Measurements from ENCODE around the gene TTL. TPM values are rescaled to one million over a fixed set of nuclear protein-coding genes. Genes with fewer than 3 reads are reported as not detected.
A peak's percentile ranks its signal among the peaks of the same experiment; 100 is the strongest.

TTL gene
- total and polyA plus RNA-seq, 7 donors = 19.0 to 72.0 (median 49.3) TPM

- DNase-seq (no peak), ATAC-seq (no peak)
- H3K9me3 ChIP-seq = no peaks in the 10 kb centered on the region
- WGBS, 3 donors = 60 to 79% (median 68%) methylated on average over 2 of the region's 2 CpGs
- H3K4me1 ChIP-seq = peaks cover 15% of the 10 kb centered on the region
- H3K27ac ChIP-seq = no peak overlapping the region
- H3K27me3 ChIP-seq (ENCODE audit: insufficient read depth in 3 of 3, low read length in 2 of 3) = no peaks in the 10 kb centered on the region
- intact Hi-C loops (cut with DNase I) = no loop called here
- H3K4me3 ChIP-seq = no peak overlapping the region
- H3K36me3 ChIP-seq (ENCODE audit: insufficient read depth in 1 of 2, low read depth in 1 of 2) = peaks cover 0 to 9% of the 10 kb centered on the region in 2 donors
- TF ChIP-seq CTCF (IDR thresholded peaks at IDR 0.05) = no peak
These were observed 57.4 kb downstream of the TTL start for GRCh38 chr2:112539306-112539705.

GRCh38 chr2:112540906-112541305 is 59.0 kb downstream of the TTL start:
- Histone ChIP-seq H3K4me1 (peaks cover 15% of the 10 kb centered on the region), H3K4me3 (no peak overlapping the region), H3K9me3 (no peaks in the 10 kb centered on the region), H3K27ac (peak overlapping the region; percentile 83), H3K36me3 (ENCODE audit: insufficient read depth in 1 of 2, low read depth in 1 of 2) (peaks cover under 1 to 16% of the 10 kb centered on the region in 2 donors), H3K27me3 (ENCODE audit: insufficient read depth in 3 of 3, low read length in 2 of 3) (no peaks in the 10 kb centered on the region)
- ATAC-seq (no peak), DNase-seq (no peak)
- no peak for TF ChIP-seq CTCF (IDR thresholded peaks at IDR 0.05)
- intact Hi-C loops (cut with DNase I) = loop anchor here (5.0 to 10.0 kb wide), 3 partner anchors 41 to 59 kb away; partner anchors contain the start of genes TTL (in 2 of the 2) and CHCHD5 (in 1 of the 2)
- 47 to 52% (median 52%) methylated on average over 2 of the region's 2 CpGs for WGBS, 3 donors

GRCh38 chr2:112541315-112542122 is 59.6 kb downstream of the TTL start:
- peaks cover 15% of the 10 kb centered on the region for H3K4me1 ChIP-seq
- peaks cover 3 to 20% of the 10 kb centered on the region in 2 donors for H3K36me3 ChIP-seq (ENCODE audit: insufficient read depth in 1 of 2, low read depth in 1 of 2)
- WGBS, 3 donors = 21 to 22% (median 21%) methylated on average over 34 of the region's 34 CpGs
- DNase-seq (peak; percentile 67 to 82), ATAC-seq (peak; percentile 64 to 77 (median 71))
- H3K9me3 ChIP-seq = no peaks in the 10 kb centered on the region
- H3K27ac ChIP-seq = peak overlapping the region; percentile 83
- intact Hi-C loops (cut with DNase I) = loop anchor here (5.0 to 10.0 kb wide), 3 partner anchors 41 to 59 kb away; partner anchors contain the start of genes TTL (in 2 of the 2) and CHCHD5 (in 1 of the 2)
- peak overlapping the region; percentile 90 for H3K4me3 ChIP-seq
- TF ChIP-seq CTCF (IDR thresholded peaks at IDR 0.05) = no peak
- H3K27me3 ChIP-seq (ENCODE audit: insufficient read depth in 3 of 3, low read length in 2 of 3) = no peaks in the 10 kb centered on the region

GRCh38 chr2:112542123-112542983 is 60.4 kb downstream of the TTL start, which contains the start of gene POLR1B:
Gene POLR1B, plus strand, starts transcription at chr2:112542465. Its CDS starts 30 bp downstream, at chr2:112542495.
- peak; percentile 96 to 99 (median 97) for ATAC-seq
- DNase-seq = peak; percentile 86 to 94
- no peak for TF ChIP-seq CTCF (IDR thresholded peaks at IDR 0.05)
- H3K27me3 ChIP-seq (ENCODE audit: insufficient read depth in 3 of 3, low read length in 2 of 3) = no peaks in the 10 kb centered on the region
- H3K27ac ChIP-seq = peak within 1 kb of the TSS; percentile 83
- H3K36me3 ChIP-seq (ENCODE audit: insufficient read depth in 1 of 2, low read depth in 1 of 2) = peaks cover 3 to 27% of the 10 kb centered on the region in 2 donors
- 0 to 1% (median 1%) methylated on average over 67 of the region's 67 CpGs for WGBS, 3 donors
- peak within 1 kb of the TSS; percentile 90 for H3K4me3 ChIP-seq
- intact Hi-C loops (cut with DNase I) = loop anchor here (5.0 to 10.0 kb wide), 3 partner anchors 40 to 60 kb away; partner anchors contain the start of genes TTL (in 2 of the 2) and CHCHD5 (in 1 of the 2)
- H3K9me3 ChIP-seq = no peaks in the 10 kb centered on the region
- H3K4me1 ChIP-seq = peaks cover 20% of the 10 kb centered on the region

Measured in psoas muscle (tissue), 8 donors.